ENCODE data around the gene PLXNA2. TPM values are rescaled to one million over a fixed set of nuclear protein-coding genes. Genes with fewer than 3 reads are reported as not detected.

Gene PLXNA2, protein sequence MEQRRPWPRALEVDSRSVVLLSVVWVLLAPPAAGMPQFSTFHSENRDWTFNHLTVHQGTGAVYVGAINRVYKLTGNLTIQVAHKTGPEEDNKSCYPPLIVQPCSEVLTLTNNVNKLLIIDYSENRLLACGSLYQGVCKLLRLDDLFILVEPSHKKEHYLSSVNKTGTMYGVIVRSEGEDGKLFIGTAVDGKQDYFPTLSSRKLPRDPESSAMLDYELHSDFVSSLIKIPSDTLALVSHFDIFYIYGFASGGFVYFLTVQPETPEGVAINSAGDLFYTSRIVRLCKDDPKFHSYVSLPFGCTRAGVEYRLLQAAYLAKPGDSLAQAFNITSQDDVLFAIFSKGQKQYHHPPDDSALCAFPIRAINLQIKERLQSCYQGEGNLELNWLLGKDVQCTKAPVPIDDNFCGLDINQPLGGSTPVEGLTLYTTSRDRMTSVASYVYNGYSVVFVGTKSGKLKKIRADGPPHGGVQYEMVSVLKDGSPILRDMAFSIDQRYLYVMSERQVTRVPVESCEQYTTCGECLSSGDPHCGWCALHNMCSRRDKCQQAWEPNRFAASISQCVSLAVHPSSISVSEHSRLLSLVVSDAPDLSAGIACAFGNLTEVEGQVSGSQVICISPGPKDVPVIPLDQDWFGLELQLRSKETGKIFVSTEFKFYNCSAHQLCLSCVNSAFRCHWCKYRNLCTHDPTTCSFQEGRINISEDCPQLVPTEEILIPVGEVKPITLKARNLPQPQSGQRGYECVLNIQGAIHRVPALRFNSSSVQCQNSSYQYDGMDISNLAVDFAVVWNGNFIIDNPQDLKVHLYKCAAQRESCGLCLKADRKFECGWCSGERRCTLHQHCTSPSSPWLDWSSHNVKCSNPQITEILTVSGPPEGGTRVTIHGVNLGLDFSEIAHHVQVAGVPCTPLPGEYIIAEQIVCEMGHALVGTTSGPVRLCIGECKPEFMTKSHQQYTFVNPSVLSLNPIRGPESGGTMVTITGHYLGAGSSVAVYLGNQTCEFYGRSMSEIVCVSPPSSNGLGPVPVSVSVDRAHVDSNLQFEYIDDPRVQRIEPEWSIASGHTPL (N-terminal part only)
- total RNA-seq = 0.39 and 0.82 TPM in 2 replicates

DNA sequence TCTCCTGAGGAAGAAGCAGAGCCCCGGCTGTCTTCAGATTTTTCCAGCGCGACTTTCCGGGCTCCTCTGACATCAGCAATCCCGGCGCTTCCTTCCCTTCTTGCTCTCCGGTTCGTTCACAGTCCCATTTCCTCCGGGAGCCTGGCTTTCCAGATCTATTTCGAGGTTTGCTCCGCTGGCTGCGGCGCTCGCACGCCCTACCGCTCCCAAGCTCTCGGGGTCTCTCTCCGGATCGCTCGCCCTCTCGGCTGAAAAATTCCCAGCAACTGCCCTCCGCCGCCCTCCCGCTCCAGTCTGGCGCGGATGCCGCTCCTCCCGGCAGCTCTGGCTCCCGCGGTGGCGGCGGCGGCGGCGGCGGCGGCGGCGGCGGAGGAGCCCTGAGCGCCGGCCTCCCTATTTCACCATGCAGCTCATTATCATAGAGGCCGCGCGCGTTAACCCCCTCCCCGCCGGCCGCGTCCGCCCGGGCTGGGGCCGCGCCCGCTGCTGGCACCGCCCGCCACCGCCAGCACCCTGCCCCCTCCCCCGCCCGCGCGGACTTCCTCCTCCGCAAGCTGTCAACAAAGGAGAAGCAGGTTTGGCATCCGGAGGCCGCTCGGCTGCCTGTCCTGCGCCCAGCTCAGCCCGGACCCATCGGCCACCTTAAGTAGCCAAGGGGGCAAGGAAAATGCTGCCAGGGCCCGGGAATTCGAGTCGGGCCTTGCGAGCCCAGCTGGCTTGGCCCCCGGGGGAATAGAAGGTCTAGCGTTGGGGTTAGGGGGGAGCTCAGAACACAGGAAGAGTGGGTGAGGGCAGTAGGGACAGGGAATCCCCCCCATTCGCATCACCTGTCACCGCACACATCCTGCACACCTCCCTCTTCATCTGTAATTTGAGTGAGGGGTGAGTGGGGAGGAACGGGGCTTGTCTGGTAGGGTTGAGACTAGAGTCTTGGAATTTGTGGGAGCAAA lies at the start of gene PLXNA2:
Gene PLXNA2 (minus strand): TSS at position 418 of the 950 bp plus-strand sequence. CDS start 26,462 bp downstream, outside the sequence.
- ATAC-seq (ENCODE audit: low read depth) (peak; percentile 78), DNase-seq (peak; percentile 65)
- Mint-ChIP-seq H3K4me3 (peak within 1 kb of the TSS; percentile 87), H3K36me3 (ENCODE audit: low read depth) (no peaks in the 10 kb centered on the region), H3K27me3 (peaks cover 7% of the 10 kb centered on the region), H3K27ac (peak within 1 kb of the TSS; percentile 54), H3K9me3 (no peaks in the 10 kb centered on the region), H3K4me1 (peaks cover 13% of the 10 kb centered on the region)
- TF ChIP-seq, protein P1, sequence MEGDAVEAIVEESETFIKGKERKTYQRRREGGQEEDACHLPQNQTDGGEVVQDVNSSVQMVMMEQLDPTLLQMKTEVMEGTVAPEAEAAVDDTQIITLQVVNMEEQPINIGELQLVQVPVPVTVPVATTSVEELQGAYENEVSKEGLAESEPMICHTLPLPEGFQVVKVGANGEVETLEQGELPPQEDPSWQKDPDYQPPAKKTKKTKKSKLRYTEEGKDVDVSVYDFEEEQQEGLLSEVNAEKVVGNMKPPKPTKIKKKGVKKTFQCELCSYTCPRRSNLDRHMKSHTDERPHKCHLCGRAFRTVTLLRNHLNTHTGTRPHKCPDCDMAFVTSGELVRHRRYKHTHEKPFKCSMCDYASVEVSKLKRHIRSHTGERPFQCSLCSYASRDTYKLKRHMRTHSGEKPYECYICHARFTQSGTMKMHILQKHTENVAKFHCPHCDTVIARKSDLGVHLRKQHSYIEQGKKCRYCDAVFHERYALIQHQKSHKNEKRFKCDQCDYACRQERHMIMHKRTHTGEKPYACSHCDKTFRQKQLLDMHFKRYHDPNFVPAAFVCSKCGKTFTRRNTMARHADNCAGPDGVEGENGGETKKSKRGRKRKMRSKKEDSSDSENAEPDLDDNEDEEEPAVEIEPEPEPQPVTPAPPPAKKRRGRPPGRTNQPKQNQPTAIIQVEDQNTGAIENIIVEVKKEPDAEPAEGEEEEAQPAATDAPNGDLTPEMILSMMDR (IDR thresholded peaks at IDR 0.05) = no peak
- POLR2A ChIA-PET = interaction anchor here (0.5 to 1.2 kb wide), 5 partner anchors 99 to 1540 kb away, joined by 3 to 5 read pairs (median 3); partner anchors contain the start of gene C1orf74
- CTCF ChIA-PET = interaction anchor here (0.7 to 2.9 kb wide), 17 partner anchors 9 to 375 kb away, joined by 3 to 52 read pairs (median 4); no protein-coding TSS in a partner anchor
- intact Hi-C loops (cut with micrococcal nuclease) = loop anchor here (2.0 kb wide), 1 partner anchor 359 kb away; no protein-coding TSS in a partner anchor

DNA sequence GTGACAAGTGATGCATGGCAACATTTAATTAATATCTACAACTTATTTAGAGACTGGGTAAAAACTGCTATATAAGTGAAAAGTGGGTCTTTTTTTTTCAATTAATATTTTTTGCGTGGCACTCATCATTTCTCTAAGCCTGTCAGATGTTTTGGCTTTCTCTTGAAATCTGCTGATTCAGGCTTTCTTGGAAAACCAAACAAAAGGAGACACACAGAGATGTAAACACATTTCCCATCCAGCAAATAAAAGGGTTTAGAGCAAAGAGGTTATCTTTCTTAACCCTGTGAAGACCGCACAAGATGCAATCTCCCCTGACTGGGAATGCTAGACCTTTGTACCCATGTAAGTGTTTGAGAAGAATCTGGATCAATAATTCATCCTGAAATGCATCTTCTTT lies 48.7 kb upstream of the PLXNA2 start:
- CTCF ChIA-PET = no interaction called here
- ATAC-seq (ENCODE audit: low read depth) = no peak
- TF ChIP-seq, protein P1 (IDR thresholded peaks at IDR 0.05) = no peak
- Mint-ChIP-seq H3K9me3 (no peaks in the 10 kb centered on the region), H3K36me3 (ENCODE audit: low read depth) (no peaks in the 10 kb centered on the region), H3K4me1 (no peaks in the 10 kb centered on the region), H3K27me3 (peaks cover 24% of the 10 kb centered on the region), H3K27ac (no peak overlapping the region), H3K4me3 (no peak overlapping the region)
- no peak for DNase-seq
- POLR2A ChIA-PET = no interaction called here
- intact Hi-C loops (cut with micrococcal nuclease) = no loop called here

DNA sequence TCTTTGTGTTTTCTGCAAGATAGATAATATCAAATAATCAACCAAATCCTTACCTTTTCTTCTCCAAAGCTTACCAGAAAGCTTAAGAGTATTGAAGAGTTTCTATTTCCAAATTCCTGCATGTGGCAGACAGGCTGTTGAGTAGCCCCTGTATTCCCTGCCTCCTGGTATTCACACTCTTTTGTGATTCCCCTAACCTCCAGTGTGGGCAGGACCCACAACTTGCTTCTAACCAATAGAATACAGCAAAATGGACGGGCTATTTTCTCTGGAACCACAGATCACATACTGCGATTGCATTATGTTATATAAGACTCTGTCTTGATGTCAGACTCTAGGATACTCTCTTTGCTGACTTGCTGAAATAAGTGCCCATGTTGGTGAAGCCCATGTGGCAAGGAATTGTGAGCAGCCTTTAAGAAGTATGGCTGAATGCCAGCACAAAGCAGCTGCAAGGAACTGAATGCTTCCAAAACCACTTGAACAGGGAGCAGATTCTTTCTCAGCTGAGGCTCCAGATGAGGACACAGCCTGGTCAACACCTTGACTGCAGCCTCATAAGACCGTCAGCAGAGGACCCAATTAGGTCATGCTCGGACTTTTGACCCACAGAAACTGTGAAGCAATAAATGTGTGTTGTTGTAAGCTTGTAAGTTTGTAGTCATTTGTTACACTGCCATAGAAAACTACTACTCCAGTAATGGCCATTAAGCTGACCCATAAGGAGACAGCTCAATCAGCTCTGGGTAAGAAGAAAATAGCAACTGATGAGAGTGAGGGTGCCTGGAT lies 47.9 kb upstream of the PLXNA2 start:
- ATAC-seq (ENCODE audit: low read depth) (no peak), DNase-seq (no peak)
- intact Hi-C loops (cut with micrococcal nuclease) = no loop called here
- ChIA-PET POLR2A (no interaction called here), CTCF (no interaction called here)
- H3K4me1 Mint-ChIP-seq = no peaks in the 10 kb centered on the region
- H3K4me3 Mint-ChIP-seq = no peak overlapping the region
- H3K27me3 Mint-ChIP-seq = peaks cover 24% of the 10 kb centered on the region
- TF ChIP-seq, protein P1 (IDR thresholded peaks at IDR 0.05) = no peak
- no peak overlapping the region for H3K27ac Mint-ChIP-seq
- no peaks in the 10 kb centered on the region for H3K9me3 Mint-ChIP-seq
- no peaks in the 10 kb centered on the region for H3K36me3 Mint-ChIP-seq (ENCODE audit: low read depth)

DNA sequence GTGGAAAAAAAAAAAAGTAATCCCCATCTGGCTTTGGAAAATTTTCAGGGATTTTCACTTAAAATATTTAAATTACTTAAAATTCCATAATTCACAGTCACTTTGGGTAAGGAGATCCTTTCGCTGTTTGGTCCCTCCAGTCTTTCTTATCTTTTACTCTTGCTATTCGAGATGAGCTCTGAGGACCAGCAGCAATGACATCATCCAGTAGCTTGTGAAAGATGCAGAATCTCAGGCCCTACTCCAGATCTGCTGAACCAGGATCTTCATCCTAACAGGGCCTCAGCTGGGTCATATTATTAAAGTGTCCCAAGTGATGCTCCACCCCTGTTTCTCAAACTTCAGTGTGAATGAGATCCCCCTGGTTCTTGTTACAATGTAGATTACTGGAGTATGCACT lies 46.9 kb upstream of the PLXNA2 start:
- H3K4me1 Mint-ChIP-seq = no peaks in the 10 kb centered on the region
- peaks cover 24% of the 10 kb centered on the region for H3K27me3 Mint-ChIP-seq
- CTCF ChIA-PET = no interaction called here

More for the DNA sequence above, 46.9 kb upstream of the PLXNA2 start:
- Mint-ChIP-seq H3K4me3 (no peak overlapping the region), H3K27ac (no peak overlapping the region), H3K36me3 (ENCODE audit: low read depth) (no peaks in the 10 kb centered on the region), H3K9me3 (no peaks in the 10 kb centered on the region)
- TF ChIP-seq, protein P1 (IDR thresholded peaks at IDR 0.05) = no peak
- POLR2A ChIA-PET = no interaction called here
- intact Hi-C loops (cut with micrococcal nuclease) = no loop called here
- no peak for DNase-seq
- ATAC-seq (ENCODE audit: low read depth) = no peak

Data from activated B cell treated with CpG ODN at 0.5 μM for 24 hours (primary cell).